Psoas muscle (tissue), 8 donors: ENCODE results near the gene RYK. TPM values are rescaled to one million over a fixed set of nuclear protein-coding genes. Genes with fewer than 3 reads are reported as not detected.
"Not testable (repeated sequence)": the region's sequence is repeated elsewhere in the genome, so short reads cannot be mapped to it uniquely, and the experiment has no call there.

Source experiments
- ATAC-seq, 4 donors: fragments of 200-7000 bp; cut with Tn5 transposase; one replicate each; pipeline ENCODE4 v1.9.1; 2020; ENCODE audit warnings: moderate library complexity in 3 of 4, mild to moderate bottlenecking in 2 of 4
- DNase-seq, 2 donors: peaks; one replicate each; pipeline ENCODE4 v3.0.0-alpha.2; 2020
- H3K27ac ChIP-seq: fragments of 200-600 bp; one replicate; pipeline ENCODE4 v1.8.0; 2022
- H3K27me3 ChIP-seq, 3 donors: fragments of 200-600 bp in 1 of 3; one replicate each; pipeline versions ENCODE4 v1.6.1 to v1.8.0; 2013 to 2022; ENCODE audit warnings: low read length in 2 of 3, mild to moderate bottlenecking in 2 of 3, moderate library complexity in 1 of 3; ENCODE audit not compliant: insufficient read depth in 3 of 3
- H3K36me3 ChIP-seq, 2 donors: fragments of 200-600 bp in 1 of 2; one replicate each; pipeline versions ENCODE4 v1.6.1 to v1.8.0; 2013 to 2022; ENCODE audit warnings: low read depth in 1 of 2, mild to moderate bottlenecking in 1 of 2, moderate library complexity in 1 of 2; ENCODE audit not compliant: insufficient read depth in 1 of 2
- H3K4me1 ChIP-seq: fragments of 200-600 bp; one replicate; pipeline ENCODE4 v1.8.0; 2022
- H3K4me3 ChIP-seq: fragments of 200-600 bp; one replicate; pipeline ENCODE4 v1.8.0; 2022; ENCODE audit warnings: mild to moderate bottlenecking
- H3K9me3 ChIP-seq: fragments of 200-600 bp; one replicate; pipeline ENCODE4 v1.8.0; 2022
- WGBS, 3 donors: extraction: QIAGEN DNeasy Blood & Tissue Kit; methylation state at CpG; one replicate each; pipeline versions ENCODE4 v1.1.6 to v1.1.7; 2013; 5-methylcytosine and 5-hydroxymethylcytosine counted together
- intact Hi-C, 2 donors: fragments of 100-400 bp; cut with DNase I; formaldehyde crosslinking; loops; one replicate each; pipeline versions ENCODE4 v1.11.0 to v1.14.2; 2022
- polyA plus RNA-seq, 3 donors: library from polyadenylated mRNA; stranded (reverse); fragments of 200-250 nt; gene quantifications; one replicate each; pipeline ENCODE4 v1.2.3, GENCODE V29; 2013
- total RNA-seq, 4 donors: library from RNA; stranded (reverse); fragmentation: NEBNext Ultra II Directional in 2 of 4; extraction: Animal tissue kit (Norgen Biotek cat#: 25700) in 2 of 4; gene quantifications; one replicate each; pipeline versions ENCODE4 v1.2.1 to v1.2.4, GENCODE V29; 2021 to 2023
- TF ChIP-seq, protein P1 (sequence below): fragments of 200-600 bp; IDR thresholded peaks from one replicate; pipeline ENCODE4 v1.8.0; 2022; ENCODE audit warnings: antibody characterized with exemption
- donor health status: healthy with polysubstance abuse.
- donor health status: DM: no; HTN: no; CAD: no; lungs with moderate emphysema.
- donor health status: Bipolar disorder and iron deficiency.
- donor health status: healthy.
- donor health status: DM: yes; HTN: yes; CAD: no.
- donor health status: DM: no; HTN: no; CAD: no.
- donor health status: DM: no; HTN: no; CAD: no.
- donor health status: DM: yes; HTN: yes; CAD: no.

The RYK gene
- total and polyA plus RNA-seq, 7 donors, result 19.7 to 35.4 (median 25.8) TPM

DNA sequence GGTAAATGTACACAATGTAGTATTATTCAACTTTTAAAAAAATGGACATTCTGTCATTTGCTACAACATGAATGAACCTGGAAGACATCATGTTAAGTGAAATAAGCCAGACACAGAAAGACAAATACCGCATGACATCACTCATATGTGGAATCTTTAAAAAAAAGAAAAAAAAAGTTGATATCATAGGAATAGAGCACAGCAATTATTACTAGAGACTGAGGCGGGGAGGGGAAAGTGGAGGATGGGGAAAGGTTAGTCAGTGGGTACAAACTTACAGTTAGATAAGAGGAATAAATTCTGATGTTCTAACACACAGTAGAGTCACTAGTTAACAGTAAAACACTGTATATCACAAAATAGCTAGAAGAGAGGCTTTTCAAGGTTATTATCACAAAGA is 22.2 kb downstream of the RYK start:
- 97 to 98% (median 97%) methylated on average over 2 of the region's 2 CpGs for WGBS, 3 donors
- no peaks in the 10 kb centered on the region for H3K27me3 ChIP-seq
- peaks cover 30% of the 10 kb centered on the region for H3K4me1 ChIP-seq
- no peak for ATAC-seq
- no peak for DNase-seq
- H3K27ac ChIP-seq, result no peak overlapping the region
- TF ChIP-seq, protein P1, sequence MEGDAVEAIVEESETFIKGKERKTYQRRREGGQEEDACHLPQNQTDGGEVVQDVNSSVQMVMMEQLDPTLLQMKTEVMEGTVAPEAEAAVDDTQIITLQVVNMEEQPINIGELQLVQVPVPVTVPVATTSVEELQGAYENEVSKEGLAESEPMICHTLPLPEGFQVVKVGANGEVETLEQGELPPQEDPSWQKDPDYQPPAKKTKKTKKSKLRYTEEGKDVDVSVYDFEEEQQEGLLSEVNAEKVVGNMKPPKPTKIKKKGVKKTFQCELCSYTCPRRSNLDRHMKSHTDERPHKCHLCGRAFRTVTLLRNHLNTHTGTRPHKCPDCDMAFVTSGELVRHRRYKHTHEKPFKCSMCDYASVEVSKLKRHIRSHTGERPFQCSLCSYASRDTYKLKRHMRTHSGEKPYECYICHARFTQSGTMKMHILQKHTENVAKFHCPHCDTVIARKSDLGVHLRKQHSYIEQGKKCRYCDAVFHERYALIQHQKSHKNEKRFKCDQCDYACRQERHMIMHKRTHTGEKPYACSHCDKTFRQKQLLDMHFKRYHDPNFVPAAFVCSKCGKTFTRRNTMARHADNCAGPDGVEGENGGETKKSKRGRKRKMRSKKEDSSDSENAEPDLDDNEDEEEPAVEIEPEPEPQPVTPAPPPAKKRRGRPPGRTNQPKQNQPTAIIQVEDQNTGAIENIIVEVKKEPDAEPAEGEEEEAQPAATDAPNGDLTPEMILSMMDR, result no peak
- no peaks in the 10 kb centered on the region for H3K9me3 ChIP-seq
- no peaks in the 10 kb centered on the region for H3K36me3 ChIP-seq
- H3K4me3 ChIP-seq, result no peak overlapping the region
- intact Hi-C loops, result no loop called here

DNA sequence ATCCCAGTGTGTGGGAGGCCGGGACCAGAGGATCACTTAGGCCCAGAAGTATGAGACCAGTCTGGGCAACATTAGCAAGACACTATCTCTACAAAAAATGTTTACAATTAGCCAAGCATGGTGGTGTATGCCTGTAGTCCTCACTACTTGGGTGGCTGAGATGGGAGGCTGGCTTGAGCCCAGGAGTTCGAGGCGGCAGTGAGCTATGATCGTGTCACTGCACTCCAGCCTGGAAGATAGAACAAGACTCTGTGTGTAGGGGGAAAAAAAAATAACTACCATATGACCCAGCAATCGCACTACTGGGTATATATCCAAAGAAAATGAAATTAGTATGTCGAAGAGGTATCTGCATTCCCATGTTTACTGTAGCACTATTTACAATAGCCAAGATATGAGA is 22.6 kb downstream of the RYK start:
- DNase-seq (no peak), ATAC-seq (no peak)
- Histone ChIP-seq H3K36me3 (no peaks in the 10 kb centered on the region), H3K4me3 (no peak overlapping the region), H3K9me3 (no peaks in the 10 kb centered on the region), H3K27ac (no peak overlapping the region), H3K4me1 (peaks cover 30% of the 10 kb centered on the region), H3K27me3 (no peaks in the 10 kb centered on the region)
- TF ChIP-seq, protein P1, result no peak
- intact Hi-C loops, result no loop called here
- 87 to 89% (median 87%) methylated on average over 6 of the region's 6 CpGs for WGBS, 3 donors

GRCh38 chr3:134224796-134225156 is 25.9 kb downstream of the RYK start:
- H3K27me3 ChIP-seq, DNase-seq, intact Hi-C loops, H3K9me3 ChIP-seq, ATAC-seq, H3K4me3 ChIP-seq: not testable (repeated sequence)
- Histone ChIP-seq H3K4me1 (peaks cover 17% of the 10 kb centered on the region), H3K27ac (peak overlapping the region; percentile 68), H3K36me3 (peaks cover 0 to 11% of the 10 kb centered on the region in 2 donors)
- WGBS, 3 donors, result 73 to 92% (median 84%) methylated on average over 1 of the region's 1 CpG

DNA sequence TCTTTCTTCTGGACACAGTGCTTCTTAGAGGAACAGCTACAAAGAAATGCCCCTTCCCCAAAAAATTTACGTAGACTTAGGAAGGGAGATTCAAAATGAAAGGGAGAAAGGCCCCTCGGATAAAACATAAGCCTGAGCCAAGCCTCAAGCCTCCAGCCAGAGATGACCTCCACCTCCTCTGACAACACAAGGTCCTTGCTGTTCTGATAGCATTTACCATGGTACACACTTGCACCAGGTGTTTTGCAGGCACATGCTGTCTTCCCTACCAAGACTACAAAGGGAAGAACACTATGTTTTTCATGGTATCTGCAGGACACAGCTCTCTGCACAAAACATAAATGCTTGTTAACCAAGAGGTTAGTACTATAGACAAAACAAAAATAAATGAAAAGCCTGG is 27.8 kb downstream of the RYK start:
- intact Hi-C loops, result no loop called here
- DNase-seq (no peak), ATAC-seq (peak in 2 of 4 donors; percentile 33 to 39)
- WGBS, 3 donors, result 69 to 82% (median 80%) methylated on average over 2 of the region's 2 CpGs
- TF ChIP-seq, protein P1, result no peak
- Histone ChIP-seq H3K27me3 (no peaks in the 10 kb centered on the region), H3K4me1 (peaks cover 25% of the 10 kb centered on the region), H3K36me3 (peaks cover 0 to 11% of the 10 kb centered on the region in 2 donors), H3K4me3 (no peak overlapping the region), H3K27ac (no peak overlapping the region), H3K9me3 (no peaks in the 10 kb centered on the region)

DNA sequence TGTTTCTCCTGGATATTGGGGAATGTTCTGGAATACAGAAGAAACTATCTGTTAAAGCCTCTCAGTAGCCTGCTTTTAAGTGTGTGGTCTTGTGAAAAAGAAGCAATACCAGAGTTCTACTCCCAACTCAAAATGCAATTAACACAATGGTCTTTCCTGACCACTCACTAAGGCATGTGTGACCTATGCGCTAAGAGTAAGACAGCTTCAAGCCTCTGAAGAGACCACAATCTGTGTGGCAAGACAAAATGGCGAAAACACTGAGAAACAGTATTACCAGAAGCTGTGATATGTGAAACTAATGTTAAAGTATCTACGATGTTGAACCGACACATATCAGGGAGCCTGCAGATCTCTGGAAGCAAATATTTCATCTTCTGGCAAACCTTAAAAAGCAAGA is 33.8 kb downstream of the RYK start:
- intact Hi-C loops, result loop anchor here in 1 of 2 donors (10.0 kb wide), 1 partner anchor 282 kb away; no protein-coding TSS in a partner anchor
- TF ChIP-seq, protein P1, result no peak
- WGBS, 3 donors, result 97 to 98% (median 97%) methylated on average over 4 of the region's 4 CpGs
- no peak overlapping the region for H3K27ac ChIP-seq
- peaks cover 17% of the 10 kb centered on the region for H3K4me1 ChIP-seq
- DNase-seq (no peak), ATAC-seq (no peak)
- no peaks in the 10 kb centered on the region for H3K27me3 ChIP-seq
- peaks cover 0 to 7% of the 10 kb centered on the region in 2 donors for H3K36me3 ChIP-seq
- no peaks in the 10 kb centered on the region for H3K9me3 ChIP-seq
- H3K4me3 ChIP-seq, result no peak overlapping the region
